Retinal pigment epithelial cell (primary cell): ENCODE results near the gene LILRA2.

Source experiments
- DNase-seq: peaks from one replicate; pipeline ENCODE4 v3.0.0-alpha.2; 2010; ENCODE audit warnings: low read depth
- H3K4me3 ChIP-seq: 2 replicates; pipeline ENCODE4 v1.5.1; 2011; ENCODE audit warnings: mild to moderate bottlenecking, low read length, control low read depth, moderate library complexity
- CTCF ChIP-seq: conservative IDR thresholded peaks from 2 replicates; pipeline ENCODE4 v1.5.1; 2011; ENCODE audit warnings: low read depth, low read length, control low read depth, inconsistent platforms

LILRA2 gene

GRCh38 chr19:54573330-54573872, at the start of gene LILRA2:
Gene LILRA2 (plus strand): TSS chr19:54573790. CDS start chr19:54573879, 89 bp downstream.
- DNase-seq = no peak
- H3K4me3 ChIP-seq = no peak within 1 kb of the TSS
- TF ChIP-seq CTCF = no peak

DNA sequence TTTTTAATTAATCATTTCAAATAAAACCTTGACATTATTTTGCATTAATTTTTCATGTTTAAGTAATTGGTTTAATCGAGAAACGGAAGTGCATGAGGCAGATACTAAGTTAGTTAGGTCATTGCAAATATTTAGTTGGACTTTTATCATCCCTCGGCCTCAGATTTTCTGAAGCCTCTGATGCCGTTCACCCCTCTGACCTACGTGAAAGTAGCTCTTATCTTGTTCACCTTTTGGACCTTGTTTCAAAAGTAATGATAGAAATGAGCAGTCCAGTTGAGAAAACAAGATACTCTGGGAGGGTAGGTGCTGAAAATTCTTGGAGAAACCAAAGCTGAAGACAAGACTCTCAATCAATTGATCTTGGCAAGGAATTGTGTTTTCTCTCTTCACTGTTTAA, 48.0 kb upstream of the LILRA2 start:
- DNase-seq = no peak
- no peak for TF ChIP-seq CTCF
- no peak overlapping the region for H3K4me3 ChIP-seq

DNA sequence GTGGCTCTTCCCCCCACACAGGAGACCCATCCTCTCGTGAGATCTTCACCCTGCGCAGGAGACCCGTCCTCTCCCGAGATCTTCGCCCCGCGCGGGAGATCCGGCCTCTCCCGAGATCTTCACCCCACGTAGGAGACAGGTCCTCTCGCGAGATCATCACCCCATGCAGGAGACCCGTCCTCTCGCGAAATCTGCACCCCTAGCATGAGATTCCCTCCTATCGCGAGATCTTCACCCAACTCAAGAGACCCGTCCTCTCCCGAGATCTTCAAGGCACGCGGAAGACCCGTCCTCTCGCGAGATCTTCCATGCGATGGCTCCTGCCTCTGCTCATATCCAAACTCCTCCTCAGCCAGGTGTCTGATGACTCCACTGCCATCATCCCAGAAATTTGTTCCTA, 46.6 kb upstream of the LILRA2 start:
- H3K4me3 ChIP-seq = no peak overlapping the region
- DNase-seq = no peak
- TF ChIP-seq CTCF = no peak

GRCh38 chr19:54530866-54531265, 42.7 kb upstream of the LILRA2 start:
- H3K4me3 ChIP-seq = no peak overlapping the region
- DNase-seq = no peak
- no peak for TF ChIP-seq CTCF

DNA sequence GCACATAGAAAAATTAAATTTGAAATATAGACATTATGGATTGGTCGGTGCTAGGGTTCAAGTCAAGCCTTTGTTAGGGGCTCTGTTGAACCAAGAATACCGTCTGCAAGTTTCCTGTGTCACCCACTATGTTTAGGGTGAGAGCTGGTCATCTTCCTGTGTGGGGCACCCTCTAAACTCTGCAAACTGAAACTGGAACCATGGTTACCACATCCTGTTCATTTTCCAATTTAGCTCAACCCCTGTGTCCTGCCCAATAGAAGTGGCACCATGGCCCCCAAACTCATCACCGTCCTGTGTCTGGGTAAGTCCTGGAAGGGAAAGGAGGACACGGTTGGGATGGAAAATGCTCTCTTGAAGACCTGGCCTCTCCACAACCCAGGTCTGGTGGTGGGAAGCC, 41.1 kb upstream of the LILRA2 start:
- TF ChIP-seq CTCF = no peak
- DNase-seq = no peak
- H3K4me3 ChIP-seq = no peak overlapping the region

GRCh38 chr19:54533476-54533875, 40.1 kb upstream of the LILRA2 start:
- no peak for TF ChIP-seq CTCF
- H3K4me3 ChIP-seq = no peak overlapping the region
- DNase-seq = no peak

DNA sequence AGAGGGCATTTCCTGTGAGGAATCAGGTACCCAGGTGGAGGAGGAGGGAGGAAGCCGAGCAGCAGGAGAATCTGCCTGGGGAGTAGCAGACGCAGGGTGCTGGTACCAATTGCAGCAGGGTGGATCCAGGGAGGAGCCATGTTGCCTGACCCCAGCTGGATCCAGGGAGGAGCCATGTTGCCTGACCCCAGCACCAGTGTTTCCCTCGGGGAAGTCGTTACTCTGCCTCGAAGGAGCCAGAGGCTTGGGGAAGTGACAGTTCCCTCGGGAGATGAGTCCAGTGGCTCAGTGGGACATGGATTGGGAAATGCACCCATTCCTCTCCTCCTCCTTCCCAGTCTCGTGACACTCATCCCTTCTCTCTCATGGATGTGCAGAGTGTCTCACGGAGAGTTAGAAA, 39.4 kb upstream of the LILRA2 start:
- H3K4me3 ChIP-seq = no peak overlapping the region
- TF ChIP-seq CTCF = no peak
- DNase-seq = no peak
